ENCODE data around the gene ARHGAP28. TPM values are rescaled to one million over a fixed set of nuclear protein-coding genes. Genes with fewer than 3 reads are reported as not detected.
A peak's percentile ranks its signal among the peaks of the same experiment; 100 is the strongest.

The ARHGAP28 gene
- total RNA-seq, 4 donors from 2014 or later: 3.6 to 7.8 (median 6.0) TPM

- TF ChIP-seq POLR2A (IDR thresholded peaks at IDR 0.05) (no peak), EP300 (IDR thresholded peaks at IDR 0.05) (no peak), CTCF (IDR thresholded peaks at IDR 0.05) (no peak)
- Histone ChIP-seq H3K9me3 (no peaks in the 10 kb centered on the region), H3K4me3 (no peak overlapping the region), H3K27ac (no peak overlapping the region), H3K27me3 (no peaks in the 10 kb centered on the region), H3K36me3 (no peaks in the 10 kb centered on the region), H3K4me1 (peaks cover 0 to 29% (median 3%) of the 10 kb centered on the region in 4 donors)
- DNase-seq (ENCODE audit: low spot score in 2 of 2): no peak
- WGBS, 2 donors: 85 to 93% methylated on average over 1 of the region's 1 CpG
Measured at GRCh38 chr18:6733758-6734157, 4.2 kb downstream of the ARHGAP28 start.

- Histone ChIP-seq H3K4me1 (peaks cover 0 to 25% (median 3%) of the 10 kb centered on the region in 4 donors), H3K4me3 (no peak overlapping the region), H3K9me3 (no peaks in the 10 kb centered on the region), H3K27me3 (no peaks in the 10 kb centered on the region), H3K27ac (no peak overlapping the region), H3K36me3 (no peaks in the 10 kb centered on the region)
- DNase-seq (ENCODE audit: low spot score in 2 of 2): no peak
- TF ChIP-seq CTCF (IDR thresholded peaks at IDR 0.05): no peak
- TF ChIP-seq EP300 (IDR thresholded peaks at IDR 0.05): no peak
- no peak for TF ChIP-seq POLR2A (IDR thresholded peaks at IDR 0.05)
- WGBS, 2 donors: 89 to 90% methylated on average over 7 of the region's 7 CpGs
Measured at GRCh38 chr18:6734726-6735430, 5.4 kb downstream of the ARHGAP28 start.

- no peak for DNase-seq (ENCODE audit: low spot score in 2 of 2)
- no peaks in the 10 kb centered on the region for H3K9me3 ChIP-seq
- TF ChIP-seq CTCF (IDR thresholded peaks at IDR 0.05) (no peak), EP300 (IDR thresholded peaks at IDR 0.05) (no peak), POLR2A (IDR thresholded peaks at IDR 0.05) (no peak)
Measured at GRCh38 chr18:6737833-6738232, 8.3 kb downstream of the ARHGAP28 start.

GRCh38 chr18:6738622-6739021 is 9.1 kb downstream of the ARHGAP28 start:
- Histone ChIP-seq H3K36me3 (no peaks in the 10 kb centered on the region), H3K27ac (no peak overlapping the region), H3K27me3 (no peaks in the 10 kb centered on the region), H3K9me3 (no peaks in the 10 kb centered on the region), H3K4me1 (peaks cover 0 to 12% (median 0%) of the 10 kb centered on the region in 4 donors), H3K4me3 (no peak overlapping the region)
- TF ChIP-seq CTCF (IDR thresholded peaks at IDR 0.05) (no peak), EP300 (IDR thresholded peaks at IDR 0.05) (no peak), POLR2A (IDR thresholded peaks at IDR 0.05) (no peak)
- WGBS, 2 donors: 80 to 85% methylated on average over 4 of the region's 4 CpGs
- no peak for DNase-seq (ENCODE audit: low spot score in 2 of 2)

More at GRCh38 chr18:6737833-6738232, 8.3 kb downstream of the ARHGAP28 start:
- no peak overlapping the region for H3K27ac ChIP-seq
- peaks cover 0 to 12% (median 0%) of the 10 kb centered on the region in 4 donors for H3K4me1 ChIP-seq
- H3K36me3 ChIP-seq: no peaks in the 10 kb centered on the region
- H3K27me3 ChIP-seq: no peaks in the 10 kb centered on the region
- H3K4me3 ChIP-seq: no peak overlapping the region

GRCh38 chr18:6741232-6741663 is 11.7 kb downstream of the ARHGAP28 start:
- Histone ChIP-seq H3K9me3 (no peaks in the 10 kb centered on the region), H3K4me1 (peaks cover 0 to 12% (median 0%) of the 10 kb centered on the region in 4 donors), H3K36me3 (no peaks in the 10 kb centered on the region), H3K27ac (peak overlapping the region in 3 of 4 donors; percentile 32 to 59 (median 54)), H3K27me3 (no peaks in the 10 kb centered on the region), H3K4me3 (no peak overlapping the region)
- TF ChIP-seq POLR2A (IDR thresholded peaks at IDR 0.05) (no peak), EP300 (IDR thresholded peaks at IDR 0.05) (peak in 1 of 2 donors; percentile 57), CTCF (IDR thresholded peaks at IDR 0.05) (no peak)
- 7 to 14% methylated on average over 2 of the region's 2 CpGs for WGBS, 2 donors
- DNase-seq (ENCODE audit: low spot score in 2 of 2): peak in 1 of 2 donors; percentile 50
